GM12878 (cell line): ENCODE results near the gene SIK2. TPM values are rescaled to one million over a fixed set of nuclear protein-coding genes. Genes with fewer than 3 reads are reported as not detected.
"Not testable (repeated sequence)": the region's sequence is repeated elsewhere in the genome, so short reads cannot be mapped to it uniquely, and the experiment has no call there.

Source experiments
- ATAC-seq: fragments of 200-7000 bp; cut with Tn5 transposase; 3 replicates; pipeline ENCODE4 v1.9.1; 2020; ENCODE audit warnings: mild to moderate bottlenecking, moderate library complexity
- BruUV-seq: library from RNA; stranded (reverse); fragments of 400-500 nt; replicated peaks from 2 replicates; lab custom pipeline; 2021; lab: Mats Ljungman, UMichigan
- CTCF ChIA-PET: fragments of 300-600 bp; sonication (Branson Sonifier 250); formaldehyde crosslinking; extraction: SDS; loops from one replicate; lab custom pipeline; 2021; ENCODE audit warnings: inconsistent platforms; lab: Yijun Ruan, JAX
- POLR2A ChIA-PET: fragments of 350-600 bp; formaldehyde crosslinking; extraction: SDS; loops from one replicate; lab custom pipeline; 2021; ENCODE audit warnings: inconsistent platforms; lab: Charles Lee
- RAD21 ChIA-PET: fragments of 300-600 bp; sonication (Branson Sonifier 250); formaldehyde crosslinking; loops from one replicate; lab custom pipeline; 2023; ENCODE audit warnings: antibody characterized with exemption; ENCODE audit not compliant: unreplicated experiment; lab: Charles Lee
- SMC1A ChIA-PET: fragments of 300-600 bp; sonication (Branson Sonifier 250); formaldehyde crosslinking; loops from one replicate; lab custom pipeline; 2023; ENCODE audit not compliant: unreplicated experiment, uncharacterized antibody; lab: Charles Lee
- DNase-seq: peaks from one replicate; pipeline ENCODE4 v3.0.0-alpha.2; 2011; ENCODE audit warnings: low read depth, low spot score
- FAIRE-seq: peaks from 3 replicates; lab custom pipeline; 2011; peaks lifted over from hg19 to GRCh38; lab: Jason Lieb, UNC
- H2AFZ ChIP-seq: 2 replicates; pipeline ENCODE4 v1.6.0; 2011; ENCODE audit warnings: low read depth, low read length, control low read depth; ENCODE audit not compliant: control insufficient read depth
- H3K27ac ChIP-seq: 2 replicates; pipeline ENCODE4 v1.5.1; 2011; ENCODE audit warnings: control low read depth; ENCODE audit not compliant: control insufficient read depth, insufficient read depth
- H3K27me3 ChIP-seq, 2 experiments: replicated peaks in 1 of 2; 2 replicates each; pipeline versions ENCODE4 v1.6.0 to v1.6.1; 2011; ENCODE audit warnings: low read length in 1 of 2; ENCODE audit not compliant: control insufficient read depth in 2 of 2, insufficient read depth in 2 of 2
- H3K36me3 ChIP-seq, 2 experiments: 2 replicates each; pipeline ENCODE4 v1.5.1; 2011; ENCODE audit warnings: low read length in 1 of 2; ENCODE audit not compliant: control insufficient read depth in 2 of 2, insufficient read depth in 2 of 2
- H3K4me1 ChIP-seq: 2 replicates; pipeline ENCODE4 v1.6.1; 2011; ENCODE audit warnings: mild to moderate bottlenecking, low read length, moderate library complexity, mixed read lengths; ENCODE audit not compliant: control insufficient read depth, insufficient read depth
- H3K4me2 ChIP-seq: 2 replicates; pipeline ENCODE4 v1.6.0; 2011; ENCODE audit warnings: control low read depth; ENCODE audit not compliant: control insufficient read depth, insufficient read depth
- H3K4me3 ChIP-seq: fragments of 200-600 bp; sonication (generic); 2 replicates; pipeline ENCODE4 v1.5.1; 2016
- H3K79me2 ChIP-seq: 2 replicates; pipeline ENCODE4 v1.6.0; 2011; ENCODE audit warnings: low read length; ENCODE audit not compliant: control insufficient read depth, insufficient read depth
- H3K9ac ChIP-seq: 2 replicates; pipeline ENCODE4 v1.8.0; 2011; ENCODE audit warnings: low read length, control low read depth, mixed read lengths; ENCODE audit not compliant: control insufficient read depth, insufficient read depth
- H3K9me3 ChIP-seq: replicated peaks from 3 replicates; pipeline ENCODE4 v1.5.1; 2011; ENCODE audit warnings: mild to moderate bottlenecking, low read length; ENCODE audit not compliant: control insufficient read depth, insufficient read depth
- H4K20me1 ChIP-seq: 2 replicates; pipeline ENCODE4 v1.6.0; 2011; ENCODE audit not compliant: control insufficient read depth, insufficient read depth
- SREBF1 ChIP-seq: IDR thresholded peaks from 2 replicates; pipeline ENCODE4 v1.6.1; 2012; ENCODE audit warnings: mild to moderate bottlenecking, low read length
- TCF7 ChIP-seq: IDR thresholded peaks from 2 replicates; pipeline ENCODE4 v1.6.1; 2014; ENCODE audit warnings: antibody characterized with exemption, borderline replicate concordance
- YY1 ChIP-seq: IDR thresholded peaks from 2 replicates; pipeline ENCODE4 v1.6.1; 2011; ENCODE audit warnings: low read depth, mild to moderate bottlenecking, low read length
- ZNF217 ChIP-seq: fragments of 450-650 bp; IDR thresholded peaks from 2 replicates; pipeline ENCODE4 v1.6.1; 2017; ENCODE audit warnings: antibody characterized with exemption, mild to moderate bottlenecking
- ZNF622 ChIP-seq: fragments of 450-650 bp; IDR thresholded peaks from 2 replicates; pipeline ENCODE4 v1.6.1; 2017; ENCODE audit warnings: mild to moderate bottlenecking, inconsistent platforms
- WGBS: methylation state at CpG from one replicate; pipeline ENCODE4 v1.1.6; 2016; ENCODE audit warnings: low lambda C conversion rate; ENCODE audit not compliant: insufficient replicate concordance, insufficient coverage; ENCODE audit errors: missing lambda C conversion rate; 5-methylcytosine and 5-hydroxymethylcytosine counted together
- in situ Hi-C: fragments of 300-500 bp; cut with MboI; formaldehyde crosslinking; loops from 9 replicates; pipeline ENCODE4 v1.14.3; 2018; ENCODE audit warnings: mixed read lengths
- intact Hi-C: fragments of 100-400 bp; cut with micrococcal nuclease; formaldehyde crosslinking; loops from one replicate; pipeline ENCODE4 v1.14.2; 2022; ENCODE audit not compliant: unreplicated experiment
- polyA plus RNA-seq, 11 experiments: library from polyadenylated mRNA; depleted of rRNA in 4 of 11; unstranded in 6 of 11; stranded (reverse) in 5 of 11; fragments of >200 nt; fragmentation: Nextera tagmentation in 4 of 11; fragmentation: Illumina TruSeq in 1 of 11; extraction: Ambion mirVana in 4 of 11; extraction: Trizol in 1 of 11; gene quantifications; 1 replicate in 1 of 11; 2 replicates in 10 of 11; pipeline versions ENCODE4 v1.2.1 to v1.2.3, GENCODE V29; 2011 to 2016; ENCODE audit warnings: inconsistent platforms in 2 of 11, missing spikeins in 2 of 11, low read depth in 1 of 11
- total RNA-seq, 4 experiments: library from RNA; depleted of rRNA in 3 of 4; stranded (reverse); fragments of >200 nt in 3 of 4; fragmentation: Illumina TruSeq in 1 of 4; extraction: Trizol in 1 of 4; gene quantifications; 2 replicates each; pipeline versions ENCODE4 v1.2.1 to v1.2.3, GENCODE V29; 2013 to 2021
- TF ChIP-seq, protein P1 (sequence below): fragments of 450-650 bp; IDR thresholded peaks from 2 replicates; pipeline ENCODE4 v1.6.1; 2018; ENCODE audit warnings: mild to moderate bottlenecking, low read depth, moderate library complexity; ENCODE audit not compliant: partially characterized antibody
- TF ChIP-seq, protein P2 (sequence below): IDR thresholded peaks from 2 replicates; pipeline ENCODE4 v1.6.1; 2012; ENCODE audit warnings: low read depth, low read length, improper control_type of control experiment

Gene SIK2
- total and polyA plus RNA-seq, 10 of the 15 experiments (the other 5 are each of a cell fraction or from before 2014, with no cell fraction given) = 0.97 to 14.2 (median 4.5) TPM

DNA sequence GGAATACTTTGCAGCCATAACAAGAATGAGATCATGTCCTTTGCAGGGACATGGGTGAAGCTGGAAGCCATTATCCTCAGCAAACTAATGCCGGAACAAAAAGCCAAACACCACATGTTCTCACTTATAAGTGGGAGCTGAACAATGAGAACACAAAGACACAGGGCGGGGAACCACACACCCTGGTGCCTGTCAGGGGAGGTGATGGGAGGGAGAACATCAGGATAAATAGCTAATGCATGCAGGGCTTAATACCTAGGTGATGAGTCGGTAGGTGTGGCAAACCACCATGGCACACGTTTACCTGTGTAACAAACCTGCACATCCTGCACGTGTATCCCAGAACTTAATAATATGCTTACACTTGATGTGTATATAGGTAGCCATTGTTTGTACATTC is 49.1 kb downstream of the SIK2 start:
- not testable (repeated sequence) for H3K27ac ChIP-seq
- POLR2A ChIA-PET = interaction anchor here (1.0 to 1.7 kb wide), 2 partner anchors 8 to 28 kb away, joined by 4 to 6 read pairs; no protein-coding TSS in a partner anchor

DNA sequence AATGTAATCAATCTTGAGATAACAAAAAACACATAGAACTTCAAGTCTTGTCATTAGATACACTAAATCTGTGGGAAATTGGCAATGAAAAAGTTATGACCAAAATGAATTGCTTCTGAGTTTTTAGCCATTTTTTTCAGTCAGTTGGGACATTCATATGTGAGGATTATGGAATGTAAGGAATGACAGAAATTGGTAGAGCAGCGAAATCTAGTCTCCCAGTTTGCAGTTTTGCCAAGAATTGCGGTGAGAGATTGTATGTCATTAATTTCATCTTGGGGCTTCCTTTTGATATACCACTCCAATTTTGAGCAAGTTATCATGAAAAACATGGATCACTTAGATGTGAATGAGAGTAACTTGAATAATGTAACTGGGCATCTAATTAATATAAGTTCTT is 49.9 kb downstream of the SIK2 start:
- FAIRE-seq (no peak), ATAC-seq (no peak), DNase-seq (no peak)
- H3K27ac ChIP-seq = no peak overlapping the region
- H2AFZ ChIP-seq = no peak overlapping the region
- H3K36me3 ChIP-seq = peaks cover 0 to 5% of the 10 kb centered on the region in 2 experiments; a peak in 1 of 4 replicates
- H3K9me3 ChIP-seq = no peaks in the 10 kb centered on the region
- ChIA-PET POLR2A (no interaction called here), CTCF (no interaction called here), RAD21 (no interaction called here), SMC1A (interaction anchor here (1.1 to 2.0 kb wide), 2 partner anchors 14 to 16 kb away, joined by 4 to 7 read pairs; no protein-coding TSS in a partner anchor)
- H3K4me2 ChIP-seq = no peak overlapping the region
- no TSS peak for BruUV-seq
- no peak for TF ChIP-seq SREBF1
- TF ChIP-seq, protein P1, sequence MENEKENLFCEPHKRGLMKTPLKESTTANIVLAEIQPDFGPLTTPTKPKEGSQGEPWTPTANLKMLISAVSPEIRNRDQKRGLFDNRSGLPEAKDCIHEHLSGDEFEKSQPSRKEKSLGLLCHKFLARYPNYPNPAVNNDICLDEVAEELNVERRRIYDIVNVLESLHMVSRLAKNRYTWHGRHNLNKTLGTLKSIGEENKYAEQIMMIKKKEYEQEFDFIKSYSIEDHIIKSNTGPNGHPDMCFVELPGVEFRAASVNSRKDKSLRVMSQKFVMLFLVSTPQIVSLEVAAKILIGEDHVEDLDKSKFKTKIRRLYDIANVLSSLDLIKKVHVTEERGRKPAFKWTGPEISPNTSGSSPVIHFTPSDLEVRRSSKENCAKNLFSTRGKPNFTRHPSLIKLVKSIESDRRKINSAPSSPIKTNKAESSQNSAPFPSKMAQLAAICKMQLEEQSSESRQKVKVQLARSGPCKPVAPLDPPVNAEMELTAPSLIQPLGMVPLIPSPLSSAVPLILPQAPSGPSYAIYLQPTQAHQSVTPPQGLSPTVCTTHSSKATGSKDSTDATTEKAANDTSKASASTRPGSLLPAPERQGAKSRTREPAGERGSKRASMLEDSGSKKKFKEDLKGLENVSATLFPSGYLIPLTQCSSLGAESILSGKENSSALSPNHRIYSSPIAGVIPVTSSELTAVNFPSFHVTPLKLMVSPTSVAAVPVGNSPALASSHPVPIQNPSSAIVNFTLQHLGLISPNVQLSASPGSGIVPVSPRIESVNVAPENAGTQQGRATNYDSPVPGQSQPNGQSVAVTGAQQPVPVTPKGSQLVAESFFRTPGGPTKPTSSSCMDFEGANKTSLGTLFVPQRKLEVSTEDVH = no peak
- TF ChIP-seq, protein P2, sequence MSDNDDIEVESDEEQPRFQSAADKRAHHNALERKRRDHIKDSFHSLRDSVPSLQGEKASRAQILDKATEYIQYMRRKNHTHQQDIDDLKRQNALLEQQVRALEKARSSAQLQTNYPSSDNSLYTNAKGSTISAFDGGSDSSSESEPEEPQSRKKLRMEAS = no peak
- no peak for TF ChIP-seq ZNF217
- TF ChIP-seq TCF7 = no peak
- no peak for TF ChIP-seq ZNF622
- no peak for TF ChIP-seq YY1
- intact Hi-C loops (no loop called here), in situ Hi-C loops (no loop called here)
- WGBS = 94% methylated on average over 2 of the region's 2 CpGs
- H3K79me2 ChIP-seq = no peaks in the 10 kb centered on the region
- H4K20me1 ChIP-seq = no peaks in the 10 kb centered on the region
- H3K27me3 ChIP-seq = no peaks in the 10 kb centered on the region
- H3K4me1 ChIP-seq = no peaks in the 10 kb centered on the region
- H3K9ac ChIP-seq = no peak overlapping the region
- no peak overlapping the region for H3K4me3 ChIP-seq

More for the DNA sequence above, 49.1 kb downstream of the SIK2 start:
- H3K9me3 ChIP-seq, H3K79me2 ChIP-seq, H3K27me3 ChIP-seq, intact Hi-C loops, H3K9ac ChIP-seq, H3K4me3 ChIP-seq, H3K36me3 ChIP-seq, H3K4me2 ChIP-seq, H4K20me1 ChIP-seq, FAIRE-seq, H2AFZ ChIP-seq, DNase-seq, ATAC-seq, in situ Hi-C loops, BruUV-seq, H3K4me1 ChIP-seq, RAD21 ChIA-PET: not testable (repeated sequence)
- 93% methylated on average over 5 of the region's 5 CpGs for WGBS
- CTCF ChIA-PET = interaction anchor here (1.1 to 1.5 kb wide), 2 partner anchors 13 to 128 kb away, joined by 3 to 4 read pairs; no protein-coding TSS in a partner anchor
- SMC1A ChIA-PET = interaction anchor here (1.1 to 2.3 kb wide), 7 partner anchors 13 to 125 kb away, joined by 3 to 15 read pairs (median 4); no protein-coding TSS in a partner anchor
